ENCODE measurements around the gene CCL7.

Gene CCL7

DNA sequence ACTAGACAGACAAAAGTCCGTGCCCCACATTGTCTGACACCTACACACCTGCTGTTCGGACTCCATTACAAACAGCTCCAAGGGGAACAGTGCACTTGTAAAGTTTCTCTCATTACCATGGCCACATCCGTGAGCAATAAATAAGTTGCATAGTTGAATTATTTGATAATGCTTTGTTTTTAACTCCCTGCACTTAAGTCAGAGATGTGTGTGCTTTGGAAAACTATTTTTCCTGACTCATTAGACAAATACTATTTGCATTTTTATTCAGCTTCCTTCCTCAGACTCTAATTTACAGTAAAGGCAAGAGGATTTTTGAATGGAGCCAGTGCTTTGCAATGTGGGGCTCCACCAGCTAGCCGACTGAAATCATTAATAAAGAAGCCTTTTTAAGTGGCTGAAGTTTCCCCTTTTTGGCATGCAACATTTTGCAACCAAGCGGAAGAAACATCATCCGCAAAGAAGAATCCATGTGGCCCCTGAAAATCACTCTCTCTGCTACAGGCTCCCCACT lies 21.5 kb upstream of the CCL7 start:
- FAIRE-seq: no peak

GRCh38 chr17:34249061-34249460 lies 21.0 kb upstream of the CCL7 start:
- FAIRE-seq: no peak

DNA sequence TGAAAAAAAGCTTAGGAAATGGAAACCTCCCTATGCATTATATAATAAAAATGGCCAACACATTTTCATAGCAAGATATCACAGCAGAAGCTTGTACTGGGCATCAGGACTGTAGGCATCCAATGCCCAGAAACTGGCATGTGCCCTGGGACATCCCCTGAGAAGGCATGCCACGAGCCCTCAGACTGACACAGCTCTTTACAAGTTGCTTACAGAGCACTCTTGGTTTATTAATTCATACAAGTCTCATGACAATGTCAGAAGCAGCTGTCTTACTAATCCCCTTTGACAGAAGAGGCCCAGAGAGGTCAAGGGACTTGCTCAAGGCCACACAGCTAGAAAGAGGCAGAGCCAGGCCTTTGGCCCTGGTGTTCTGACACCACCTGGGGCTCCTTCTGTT lies 20.5 kb upstream of the CCL7 start:
- FAIRE-seq: no peak

DNA sequence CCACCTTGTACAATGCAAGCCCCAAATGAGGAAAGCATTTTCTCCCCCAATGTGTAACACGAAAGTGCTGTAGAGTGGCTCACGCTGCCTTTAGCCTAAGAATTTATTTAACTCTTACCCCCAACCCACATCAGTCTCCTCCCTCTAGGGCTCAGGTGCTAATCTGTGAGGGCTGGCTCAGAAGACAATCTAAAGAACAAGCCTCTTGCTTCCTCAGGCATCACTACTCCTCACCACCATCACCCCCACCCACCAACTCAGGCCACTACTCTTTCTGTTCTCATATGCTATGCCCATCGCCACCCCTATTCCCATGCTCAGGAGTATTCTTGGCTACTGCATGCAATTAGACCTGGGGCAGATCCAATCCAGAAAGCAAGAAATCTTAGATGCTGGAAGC lies 18.8 kb upstream of the CCL7 start:
- FAIRE-seq: no peak

DNA sequence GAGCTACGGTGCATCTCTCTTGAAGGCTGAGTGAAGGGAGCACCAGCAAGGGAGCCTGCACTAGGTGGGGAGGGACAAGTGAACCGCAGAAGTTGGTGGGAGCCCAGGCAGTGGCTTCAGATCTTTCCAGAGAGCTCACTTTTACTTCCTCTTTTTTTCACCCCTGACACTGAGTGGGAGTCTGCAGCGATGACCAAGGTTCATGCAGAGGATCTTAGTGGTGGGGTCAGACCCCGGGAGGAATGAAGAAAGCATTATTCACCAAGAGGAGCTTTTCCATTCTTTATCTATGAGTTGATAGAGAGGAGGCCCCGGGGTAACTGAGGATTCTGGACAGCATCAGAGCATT lies 18.0 kb upstream of the CCL7 start:
- FAIRE-seq: no peak

DNA sequence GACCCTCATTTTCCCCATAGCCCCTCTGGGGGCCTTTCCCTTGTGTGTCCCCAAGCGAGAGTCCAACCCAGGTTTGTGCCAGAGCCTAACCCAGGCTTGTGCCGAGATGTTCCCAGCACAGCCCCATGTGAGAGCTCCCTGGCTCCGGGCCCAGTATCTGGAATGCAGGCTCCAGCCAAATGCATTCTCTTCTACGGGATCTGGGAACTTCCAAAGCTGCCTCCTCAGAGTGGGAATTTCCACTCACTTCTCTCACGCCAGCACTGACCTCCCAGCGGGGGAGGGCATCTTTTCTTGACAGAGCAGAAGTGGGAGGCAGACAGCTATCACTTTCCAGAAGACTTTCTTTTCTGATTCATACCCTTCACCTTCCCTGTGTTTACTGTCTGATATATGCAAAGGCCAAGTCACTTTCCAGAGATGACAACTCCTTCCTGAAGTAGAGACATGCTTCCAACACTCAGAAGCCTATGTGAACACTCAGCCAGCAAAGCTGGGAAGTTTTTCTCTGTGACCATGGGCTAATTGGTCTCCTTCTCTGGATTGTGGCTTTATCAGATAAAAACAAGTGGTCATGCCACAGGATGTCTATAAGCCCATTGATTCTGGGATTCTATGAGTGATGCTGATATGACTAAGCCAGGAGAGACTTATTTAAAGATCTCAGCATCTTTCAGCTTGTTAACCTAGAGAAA lies 17.4 kb upstream of the CCL7 start:
- FAIRE-seq: no peak

GRCh38 chr17:34253139-34253525 lies 16.9 kb upstream of the CCL7 start:
- FAIRE-seq: no peak

- FAIRE-seq: no peak
Measured at GRCh38 chr17:34254146-34254545, 15.9 kb upstream of the CCL7 start.

DNA sequence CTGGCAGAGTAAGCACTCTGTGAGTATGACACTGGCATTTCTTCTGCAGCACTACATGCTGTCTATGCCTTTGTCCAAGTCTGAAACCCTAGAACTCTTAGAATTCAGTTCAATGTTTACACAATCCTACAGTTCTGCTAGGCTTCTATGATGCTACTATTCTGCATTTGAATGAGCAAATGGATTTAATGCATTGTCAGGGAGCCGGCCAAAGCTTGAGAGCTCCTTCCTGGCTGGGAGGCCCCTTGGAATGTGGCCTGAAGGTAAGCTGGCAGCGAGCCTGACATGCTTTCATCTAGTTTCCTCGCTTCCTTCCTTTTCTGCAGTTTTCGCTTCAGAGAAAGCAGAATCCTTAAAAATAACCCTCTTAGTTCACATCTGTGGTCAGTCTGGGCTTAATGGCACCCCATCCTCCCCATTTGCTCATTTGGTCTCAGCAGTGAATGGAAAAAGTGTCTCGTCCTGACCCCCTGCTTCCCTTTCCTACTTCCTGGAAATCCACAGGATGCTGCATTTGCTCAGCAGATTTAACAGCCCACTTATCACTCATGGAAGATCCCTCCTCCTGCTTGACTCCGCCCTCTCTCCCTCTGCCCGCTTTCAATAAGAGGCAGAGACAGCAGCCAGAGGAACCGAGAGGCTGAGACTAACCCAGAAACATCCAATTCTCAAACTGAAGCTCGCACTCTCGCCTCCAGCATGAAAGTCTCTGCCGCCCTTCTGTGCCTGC lies 15.2 kb upstream of the CCL7 start, which contains the start of gene CCL2:
Gene CCL2 (plus strand): TSS at position 635 of the 730 bp plus-strand sequence. CDS start 65 bp downstream, at position 700.
- FAIRE-seq: no peak

GRCh38 chr17:34255381-34255732 lies 14.7 kb upstream of the CCL7 start:
- no peak for FAIRE-seq

DNA sequence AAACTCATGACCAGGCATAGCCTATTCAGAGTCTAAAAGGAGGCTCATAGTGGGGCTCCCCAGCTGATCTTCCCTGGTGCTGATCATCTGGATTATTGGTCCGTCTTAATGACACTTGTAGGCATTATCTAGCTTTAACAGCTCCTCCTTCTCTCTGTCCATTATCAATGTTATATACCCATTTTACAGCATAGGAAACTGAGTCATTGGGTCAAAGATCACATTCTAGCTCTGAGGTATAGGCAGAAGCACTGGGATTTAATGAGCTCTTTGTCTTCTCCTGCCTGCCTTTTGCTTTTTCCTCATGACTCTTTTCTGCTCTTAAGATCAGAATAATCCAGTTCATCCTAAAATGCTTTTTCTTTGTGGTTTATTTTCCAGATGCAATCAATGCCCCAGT lies 14.2 kb upstream of the CCL7 start:
- no peak for FAIRE-seq

GRCh38 chr17:34257299-34257985 lies 12.6 kb upstream of the CCL7 start:
- FAIRE-seq: no peak

- FAIRE-seq: no peak
Measured at GRCh38 chr17:34257986-34258326, 12.1 kb upstream of the CCL7 start.

- FAIRE-seq: no peak
Measured at GRCh38 chr17:34259146-34259545, 10.9 kb upstream of the CCL7 start.

GRCh38 chr17:34260861-34261260 lies 9.2 kb upstream of the CCL7 start:
- no peak for FAIRE-seq

GRCh38 chr17:34261568-34262337 lies 8.3 kb upstream of the CCL7 start:
- FAIRE-seq: no peak

GRCh38 chr17:34265711-34266110 lies 4.3 kb upstream of the CCL7 start:
- no peak for FAIRE-seq

DNA sequence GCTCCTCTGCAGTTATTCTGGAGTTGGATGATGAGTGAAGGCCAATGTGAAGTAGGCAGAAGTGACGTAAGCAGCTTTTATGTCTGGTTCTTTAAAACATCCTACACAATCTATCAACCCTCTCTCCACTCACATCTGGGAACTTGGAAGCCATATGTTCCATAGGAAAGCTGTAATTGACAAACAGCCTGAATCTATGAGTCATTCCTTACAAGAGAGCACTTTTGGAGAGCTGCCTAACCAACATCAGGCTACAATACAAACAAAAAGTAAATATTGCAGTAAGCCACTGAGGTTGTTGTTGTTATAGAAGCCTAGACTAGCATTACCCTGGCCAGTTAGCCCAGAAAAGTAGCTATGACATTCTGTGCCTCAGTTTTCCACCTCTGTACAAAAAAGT lies 5.9 kb downstream of the CCL7 start:
- FAIRE-seq: no peak

DNA sequence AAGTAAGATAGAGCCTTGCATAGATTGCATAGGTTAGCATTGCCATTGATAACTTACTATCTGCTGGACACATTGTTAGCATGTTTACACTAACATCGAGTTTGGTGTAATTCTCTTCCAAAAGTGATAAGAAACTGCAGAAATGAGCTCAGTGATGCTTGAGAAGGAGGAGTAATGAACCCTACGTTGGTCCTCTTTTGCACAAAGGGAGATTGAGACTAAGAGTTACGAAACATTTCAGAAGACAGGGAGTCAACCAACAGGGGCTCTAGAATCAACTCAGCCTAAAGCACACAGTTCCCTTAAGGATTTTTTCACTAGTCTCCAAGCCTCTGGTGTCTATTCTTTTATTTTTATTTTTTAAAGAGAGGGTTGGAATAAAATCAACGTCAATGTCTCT lies 6.8 kb downstream of the CCL7 start:
- no peak for FAIRE-seq

- no peak for FAIRE-seq
Measured at GRCh38 chr17:34283571-34283970, 13.6 kb downstream of the CCL7 start.

DNA sequence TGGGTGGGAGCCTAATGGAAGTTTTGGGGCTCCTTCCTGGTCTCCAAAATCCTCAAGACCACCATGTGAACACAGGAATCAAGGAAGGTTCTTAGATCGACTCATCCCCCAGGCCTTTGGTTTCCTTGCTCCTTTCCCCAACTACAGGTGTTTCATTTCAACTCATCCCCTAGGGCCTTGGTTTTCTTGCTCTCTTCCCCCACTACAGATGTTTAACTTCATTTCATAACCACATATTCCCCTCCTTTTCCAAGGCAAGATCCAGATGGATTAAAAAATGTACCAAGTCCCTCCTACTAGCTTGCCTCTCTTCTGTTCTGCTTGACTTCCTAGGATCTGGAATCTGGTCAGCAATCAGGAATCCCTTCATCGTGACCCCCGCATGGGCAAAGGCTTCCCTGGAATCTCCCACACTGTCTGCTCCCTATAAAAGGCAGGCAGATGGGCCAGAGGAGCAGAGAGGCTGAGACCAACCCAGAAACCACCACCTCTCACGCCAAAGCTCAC lies 15.3 kb downstream of the CCL7 start, which contains the start of gene CCL11:
Gene CCL11 (plus strand): TSS at position 457 of the 507 bp plus-strand sequence. CDS start 67 bp downstream, outside the sequence.
- no peak for FAIRE-seq

DNA sequence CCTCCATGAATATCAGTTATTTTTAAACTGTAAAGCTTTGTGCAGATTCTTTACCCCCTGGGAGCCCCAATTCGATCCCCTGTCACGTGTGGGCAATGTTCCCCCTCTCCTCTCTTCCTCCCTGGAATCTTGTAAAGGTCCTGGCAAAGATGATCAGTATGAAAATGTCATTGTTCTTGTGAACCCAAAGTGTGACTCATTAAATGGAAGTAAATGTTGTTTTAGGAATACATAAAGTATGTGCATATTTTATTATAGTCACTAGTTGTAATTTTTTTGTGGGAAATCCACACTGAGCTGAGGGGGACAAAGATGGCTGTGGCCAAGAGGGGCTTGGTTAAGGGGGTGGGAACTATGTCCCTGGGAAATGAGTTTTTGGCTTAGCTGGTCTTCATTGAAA lies 17.9 kb downstream of the CCL7 start:
- no peak for FAIRE-seq

DNA sequence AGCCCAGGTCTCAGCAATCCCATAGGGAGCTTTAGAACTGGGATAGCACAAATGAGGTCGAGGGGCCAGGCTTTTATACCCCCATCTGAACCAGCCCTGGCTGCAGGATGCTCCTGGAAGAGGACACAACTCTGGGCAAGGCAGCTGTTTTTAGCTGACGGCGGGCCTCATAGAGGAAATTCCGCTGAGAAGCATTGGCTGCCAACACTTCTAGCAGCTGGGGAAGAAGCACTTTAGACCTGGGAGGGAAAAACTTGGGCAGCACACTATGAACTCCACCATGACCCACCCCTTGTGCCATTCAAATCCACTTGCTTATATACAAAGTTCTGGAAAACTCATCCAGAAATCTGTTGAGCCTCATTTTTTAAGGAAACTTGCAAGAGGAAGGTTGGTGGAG lies 20.6 kb downstream of the CCL7 start:
- no peak for FAIRE-seq
